Posterior cingulate gyrus (tissue), 11 donors: ENCODE data around the gene TTLL8.
A peak's percentile ranks its signal among the peaks of the same experiment; 100 is the strongest.

Source experiments
- DNase-seq, 10 donors: peaks; one replicate each; pipeline versions ENCODE4 v3.0.0 to v3.0.0-alpha.2; 2020 to 2021; ENCODE audit warnings: mixed read lengths in 3 of 10
- intact Hi-C: fragments of 100-400 bp; cut with DNase I; formaldehyde crosslinking; loops from one replicate; pipeline ENCODE4 v1.15.1; 2023

The TTLL8 gene

DNA sequence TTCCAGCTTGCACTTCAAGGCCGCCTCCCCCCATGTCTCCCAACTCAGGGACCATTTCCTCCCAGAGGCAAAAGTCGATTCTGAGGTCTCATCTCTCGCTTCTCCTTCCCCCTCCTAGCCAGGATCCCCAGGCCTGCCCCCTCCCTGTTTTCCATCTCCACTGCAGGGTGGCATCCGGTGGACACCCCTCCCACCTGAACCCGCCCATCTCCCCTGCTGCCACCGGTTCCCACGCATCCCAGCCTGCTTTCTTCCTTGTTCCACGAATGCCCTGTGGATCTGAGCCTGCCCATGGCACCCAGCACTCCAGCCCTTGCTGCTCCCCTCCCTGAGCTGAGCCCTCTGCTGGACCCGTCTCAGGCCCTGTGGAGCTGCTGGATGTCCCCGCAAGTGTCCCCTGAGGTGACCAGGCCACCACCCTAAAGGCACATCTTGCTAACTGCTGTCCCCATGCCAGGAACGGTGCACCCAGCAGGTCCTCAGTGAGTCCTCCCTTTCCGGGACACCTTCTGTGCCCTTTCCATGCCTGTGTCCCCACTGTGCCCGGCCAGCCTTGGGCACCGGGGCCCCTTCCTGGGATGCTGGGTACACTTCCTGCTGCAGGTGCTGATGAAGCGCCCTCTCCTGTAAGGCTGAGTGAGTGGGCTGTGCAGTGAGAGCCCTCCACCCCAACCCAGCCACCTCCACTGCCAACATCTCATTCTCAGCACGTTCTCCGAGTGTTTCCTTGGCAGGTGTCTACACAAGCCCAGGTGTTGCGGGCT is 46.5 kb downstream of the TTLL8 start:
- intact Hi-C loops: no loop called here
- peak in 2 of 10 donors; percentile 4 to 75 for DNase-seq

- DNase-seq: peak in 1 of 10 donors; percentile 67
- intact Hi-C loops: no loop called here
These were observed 47.2 kb downstream of the TTLL8 start for GRCh38 chr22:50010676-50011446.

DNA sequence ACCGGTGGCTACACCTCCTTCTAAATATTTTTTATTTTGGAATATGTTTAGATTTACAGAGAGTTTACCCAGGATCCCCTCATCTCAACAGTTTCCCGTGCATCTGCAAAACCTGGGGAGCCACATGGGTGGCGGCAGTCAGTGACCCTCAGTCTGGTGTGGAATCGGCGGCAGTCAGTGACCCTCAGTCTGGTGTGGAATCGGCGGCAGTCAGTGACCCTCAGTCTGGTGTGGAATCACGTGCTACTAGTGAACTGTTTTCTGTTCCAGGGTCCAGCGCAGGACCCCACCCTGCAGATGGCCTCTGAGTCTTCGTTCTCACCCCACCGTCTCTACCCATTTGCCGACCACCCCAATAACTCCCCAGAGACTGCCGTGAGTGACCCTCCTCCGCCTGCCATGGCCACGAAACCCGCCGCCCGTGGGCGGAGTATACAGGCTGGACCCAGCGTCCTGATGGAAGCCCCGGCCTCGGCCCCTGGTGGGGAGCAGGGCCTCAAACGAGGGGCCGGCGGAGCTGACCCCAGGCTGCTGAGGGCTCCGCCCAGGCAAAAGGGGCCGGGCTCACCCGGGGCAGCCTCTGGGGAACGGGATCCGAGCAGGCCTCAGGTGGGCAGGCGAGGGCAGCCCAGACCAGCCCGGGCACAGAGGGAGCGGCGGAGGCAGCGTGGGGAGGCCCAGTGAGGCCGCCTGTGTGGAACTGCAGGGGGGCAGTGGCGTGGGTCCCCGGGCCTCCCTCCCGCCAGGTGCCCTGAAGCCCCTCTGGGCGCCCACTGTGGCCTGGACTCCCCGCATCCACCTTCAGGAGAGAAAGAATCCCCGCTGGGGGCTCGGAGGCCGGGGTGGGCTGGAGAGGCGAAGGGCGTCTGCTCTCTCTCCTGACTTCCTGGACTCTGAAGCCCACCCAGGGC is 48.1 kb downstream of the TTLL8 start:
- intact Hi-C loops: no loop called here
- peak in 3 of 10 donors; percentile 10 to 89 (median 87) for DNase-seq

- intact Hi-C loops: no loop called here
- DNase-seq: peak in 2 of 10 donors; percentile 58 to 77
These were observed 48.8 kb downstream of the TTLL8 start for GRCh38 chr22:50009251-50009650.

- DNase-seq: peak in 2 of 10 donors; percentile 37 to 65
These were observed 49.7 kb downstream of the TTLL8 start for GRCh38 chr22:50008151-50009040.

GRCh38 chr22:50007057-50007511 is 51.0 kb downstream of the TTLL8 start:
- intact Hi-C loops: no loop called here
- DNase-seq: peak in 1 of 10 donors; percentile 35

More at GRCh38 chr22:50008151-50009040, 49.7 kb downstream of the TTLL8 start:
- intact Hi-C loops: no loop called here

DNA sequence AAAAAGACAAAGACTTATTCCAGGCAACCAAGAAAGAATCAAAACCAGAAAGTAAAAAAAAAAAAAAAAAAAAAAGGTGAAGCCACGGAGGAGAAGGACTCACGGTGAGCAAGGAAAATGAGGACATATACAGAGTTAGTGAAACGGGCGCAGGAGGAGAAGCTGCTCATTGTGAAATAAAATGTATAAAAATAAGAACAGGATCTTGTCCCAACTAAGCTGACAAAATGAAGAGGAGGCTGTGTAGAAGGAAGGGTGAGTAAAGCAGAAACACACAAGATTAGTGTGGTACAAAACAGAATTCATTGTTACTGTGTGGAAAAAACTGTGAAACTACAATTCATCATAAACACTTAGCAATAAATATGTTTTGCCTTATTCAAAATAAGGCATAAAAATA is 53.2 kb downstream of the TTLL8 start:
- intact Hi-C loops: no loop called here
- peak in 1 of 10 donors; percentile 16 for DNase-seq

DNA sequence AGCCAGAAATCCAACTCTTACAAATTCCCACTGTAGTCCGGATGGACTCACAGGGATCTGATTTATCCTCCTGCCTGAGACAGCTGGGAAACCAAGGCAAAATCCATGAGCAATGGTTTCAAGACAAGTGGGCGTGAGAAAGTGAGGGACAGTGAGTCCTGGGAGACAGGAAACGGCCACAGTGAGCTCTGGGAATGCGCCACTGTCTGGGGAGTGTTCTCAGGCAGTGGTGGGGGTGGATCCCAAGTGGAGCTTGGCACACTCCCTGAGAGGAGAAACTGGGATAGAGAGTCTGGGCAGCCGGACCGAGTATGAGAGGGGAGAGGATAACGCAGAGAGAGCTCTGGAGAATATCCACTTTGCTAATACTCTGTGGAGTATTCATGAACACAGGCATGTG is 55.3 kb downstream of the TTLL8 start:
- peak in 6 of 10 donors; percentile 32 to 91 (median 78) for DNase-seq
- intact Hi-C loops: no loop called here

GRCh38 chr22:50001388-50002231 is 56.5 kb downstream of the TTLL8 start:
- intact Hi-C loops: no loop called here
- DNase-seq: peak in 1 of 10 donors; percentile 74

GRCh38 chr22:50000587-50001387 is 57.3 kb downstream of the TTLL8 start:
- intact Hi-C loops: no loop called here
- peak in 2 of 10 donors; percentile 70 to 71 for DNase-seq

DNA sequence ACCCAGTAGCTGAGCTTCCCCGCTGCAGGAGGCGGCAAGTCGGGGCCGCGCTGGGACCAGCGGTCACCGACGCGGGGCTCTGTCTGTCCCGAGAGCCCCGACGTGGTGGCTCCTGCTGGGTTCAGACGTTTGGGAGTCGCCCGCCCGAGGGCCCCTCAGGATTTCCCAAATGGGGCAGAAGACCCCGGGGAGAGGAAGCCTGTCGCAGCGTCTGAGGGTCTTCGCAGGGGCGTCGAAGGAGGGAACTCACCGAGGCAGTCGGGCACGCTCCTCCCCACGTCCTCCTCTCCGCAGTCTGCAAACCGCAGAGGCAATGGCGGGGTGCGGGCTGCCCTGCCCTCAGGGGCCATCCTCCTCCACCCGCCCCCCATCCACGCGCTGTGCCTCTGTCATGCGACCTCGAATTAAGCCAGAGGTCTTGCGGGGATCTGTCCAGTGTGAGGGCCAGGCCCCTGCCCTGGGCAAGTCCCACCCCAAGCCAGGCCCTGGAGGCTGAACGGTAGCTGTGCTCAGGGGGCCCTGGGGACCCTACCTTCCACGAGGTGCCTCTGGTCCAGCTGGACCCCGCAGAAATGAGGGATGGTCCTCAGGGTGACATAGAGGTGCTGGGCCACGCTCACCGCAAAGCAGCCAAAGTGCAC is 58.0 kb downstream of the TTLL8 start:
- intact Hi-C loops: loop anchor here (5.0 kb wide), 1 partner anchor 32 kb away; no protein-coding TSS in a partner anchor
- peak in 1 of 10 donors; percentile 72 for DNase-seq

DNA sequence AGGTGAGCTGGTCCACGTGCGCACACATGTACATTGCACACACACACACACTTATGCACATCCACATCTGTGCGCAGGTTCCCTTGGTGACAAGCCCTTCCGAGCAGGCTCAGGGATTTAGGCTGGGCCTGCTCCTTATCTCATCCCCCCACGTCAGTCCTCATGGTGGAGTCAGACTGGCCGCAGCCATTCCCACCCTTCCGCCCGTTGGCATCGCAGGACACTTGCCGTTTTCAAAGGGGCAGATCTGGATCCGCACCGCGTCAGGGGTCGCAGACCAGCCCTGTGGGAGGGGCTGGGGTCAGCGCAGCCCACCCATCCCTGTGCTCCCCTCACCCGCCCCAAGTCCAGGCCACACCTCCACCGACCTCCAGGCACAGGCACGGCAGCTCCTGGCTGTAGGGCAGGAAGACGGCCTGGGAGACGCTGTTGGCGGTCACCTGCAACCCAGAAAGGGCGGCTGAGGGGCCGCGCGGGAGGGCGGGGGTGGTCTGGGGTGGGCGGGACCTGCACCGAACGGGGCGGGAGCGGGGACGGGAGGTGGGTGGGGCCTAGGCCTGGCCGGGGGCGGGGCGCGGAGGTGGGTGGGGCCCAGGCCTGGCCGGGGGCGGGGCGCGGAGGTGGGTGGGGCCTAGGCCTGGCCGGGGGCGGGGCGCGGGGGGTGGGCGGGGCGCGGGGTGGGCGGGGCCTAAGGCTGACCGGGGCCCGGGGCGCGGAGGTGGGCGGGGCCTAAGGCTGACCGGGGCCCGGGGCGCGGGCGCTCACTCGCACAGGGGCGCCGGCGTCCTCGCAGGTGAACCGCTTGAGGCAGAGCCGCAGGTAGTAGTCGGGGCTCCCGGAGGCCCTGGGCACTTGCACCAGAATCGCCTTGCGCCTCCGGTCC is 58.8 kb downstream of the TTLL8 start:
- DNase-seq: peak in 2 of 10 donors; percentile 42 to 80
- intact Hi-C loops: loop anchor here (5.0 kb wide), 1 partner anchor 33 kb away; no protein-coding TSS in a partner anchor

- intact Hi-C loops: loop anchor here (5.0 kb wide), 1 partner anchor 34 kb away; no protein-coding TSS in a partner anchor
- peak in 1 of 10 donors; percentile 8 for DNase-seq
These were observed 59.4 kb downstream of the TTLL8 start for GRCh38 chr22:49998718-49999062.

DNA sequence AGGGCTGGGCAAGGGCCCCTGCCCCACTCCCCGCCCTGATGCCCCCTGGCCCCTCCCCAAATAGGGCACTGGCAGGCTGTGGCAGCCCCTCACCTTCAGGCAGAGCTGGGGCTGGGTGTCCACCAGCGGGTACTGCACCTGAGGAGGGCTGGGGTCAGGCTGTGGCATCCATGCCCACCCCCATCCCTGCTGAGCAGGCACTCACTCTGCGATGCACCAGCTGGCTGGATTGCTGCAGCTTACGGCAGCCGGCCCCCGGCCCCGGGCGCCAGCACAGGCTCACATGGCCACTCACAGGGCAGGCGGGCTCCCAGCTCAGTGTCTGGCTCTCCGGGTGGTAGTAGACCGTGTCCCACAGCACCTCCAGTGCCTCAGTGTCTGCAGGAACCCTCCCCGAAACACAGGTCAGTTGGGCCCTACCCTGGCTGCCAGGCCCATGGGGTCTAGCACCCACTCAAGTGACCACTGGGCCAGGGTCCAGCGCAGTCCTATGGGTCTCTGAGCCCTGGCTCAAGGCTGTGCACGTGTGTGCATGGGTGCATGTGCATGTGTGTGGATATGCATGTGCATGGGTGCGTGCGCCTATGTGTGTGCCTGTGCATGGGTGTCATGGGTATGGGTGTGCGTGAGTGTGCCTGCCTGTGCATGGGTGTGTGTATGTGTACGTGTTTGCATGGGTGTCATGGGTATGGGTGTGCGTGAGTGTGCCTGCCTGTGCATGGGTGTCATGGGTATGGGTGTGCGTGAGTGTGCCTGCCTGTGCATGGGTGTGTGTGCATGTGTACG is 60.0 kb downstream of the TTLL8 start:
- intact Hi-C loops: loop anchor here (5.0 kb wide), 1 partner anchor 34 kb away; no protein-coding TSS in a partner anchor
- peak in 2 of 10 donors; percentile 46 to 80 for DNase-seq

- DNase-seq: peak in 1 of 10 donors; percentile 29
- intact Hi-C loops: loop anchor here (5.0 kb wide), 1 partner anchor 35 kb away; no protein-coding TSS in a partner anchor
These were observed 60.9 kb downstream of the TTLL8 start for GRCh38 chr22:49997251-49997599.
